T-cell (primary cell): ENCODE results near the gene HS2ST1. TPM values are rescaled to one million over a fixed set of nuclear protein-coding genes. Genes with fewer than 3 reads are reported as not detected.

ENCODE experiments used
- ATAC-seq, 4 experiments: fragments of 200-7000 bp in 3 of 4; fragments of 150-1000 bp in 1 of 4; cut with Tn5 transposase; replicated peaks in 1 of 4; 1 replicate in 3 of 4; 2 replicates in 1 of 4; pipeline ENCODE4 v1.10.0; 2021; ENCODE audit warnings: moderate library complexity in 3 of 4, mild to moderate bottlenecking in 2 of 4, moderate number of reproducible peaks in 1 of 4
- CTCF ChIA-PET, 2 donors: fragments of 300-600 bp; sonication (Branson Sonifier 250); formaldehyde crosslinking; loops; one replicate each; lab custom pipeline; 2022; ENCODE audit warnings: antibody characterized with exemption in 2 of 2; lab: Charles Lee
- POLR2A ChIA-PET, 2 donors: fragments of 300-600 bp; sonication (Branson Sonifier 250); formaldehyde crosslinking; loops; one replicate each; lab custom pipeline; 2022; ENCODE audit warnings: antibody characterized with exemption in 2 of 2; lab: Charles Lee
- DNase-seq, 35 experiments: peaks; one replicate each; pipeline versions ENCODE4 v3.0.0 to v3.0.0-alpha.2; 2013 to 2023
- H3K27ac ChIP-seq: one replicate; pipeline ENCODE4 v1.5.1; 2013; ENCODE audit warnings: low read length
- H3K27me3 ChIP-seq, 2 experiments: replicated peaks in 1 of 2; 1 replicate in 1 of 2; 2 replicates in 1 of 2; pipeline versions ENCODE4 v1.6.1 to v1.7.0; 2013; ENCODE audit warnings: low read length in 1 of 2, mixed read lengths in 1 of 2; ENCODE audit not compliant: control insufficient read depth in 2 of 2, insufficient read depth in 2 of 2; ENCODE audit errors: extremely low read depth in 1 of 2
- H3K36me3 ChIP-seq, 2 donors: 1 replicate in 1 of 2; 2 replicates in 1 of 2; pipeline versions ENCODE4 v1.6.1 to v1.7.0; 2013; ENCODE audit warnings: low read length in 1 of 2; ENCODE audit not compliant: control insufficient read depth in 2 of 2, insufficient read depth in 1 of 2; ENCODE audit errors: extremely low read depth in 1 of 2
- H3K4me1 ChIP-seq, 2 experiments: 1 replicate in 1 of 2; 2 replicates in 1 of 2; pipeline versions ENCODE4 v1.6.1 to v1.7.0; 2013; ENCODE audit warnings: low read length in 2 of 2, mixed read lengths in 1 of 2; ENCODE audit not compliant: insufficient read depth in 2 of 2, control insufficient read depth in 1 of 2; ENCODE audit errors: extremely low read depth in 1 of 2
- H3K4me3 ChIP-seq, 2 donors: 1 replicate in 1 of 2; 2 replicates in 1 of 2; pipeline versions ENCODE4 v1.5.1 to v1.7.0; 2013; ENCODE audit warnings: mild to moderate bottlenecking in 2 of 2, low read length in 1 of 2, moderate library complexity in 1 of 2; ENCODE audit not compliant: control insufficient read depth in 1 of 2; ENCODE audit errors: extremely low read depth in 1 of 2
- H3K9me3 ChIP-seq: 2 replicates; pipeline ENCODE4 v1.7.0; 2013
- H3K27ac Mint-ChIP-seq, 2 donors: one replicate each; pipeline ENCODE4 v1.8.0; 2020 to 2021; ENCODE audit warnings: mild to moderate bottlenecking in 2 of 2, mixed read lengths in 2 of 2
- H3K27me3 Mint-ChIP-seq, 2 donors: one replicate each; pipeline ENCODE4 v1.8.0; 2021 to 2022; ENCODE audit warnings: mixed read lengths in 2 of 2
- H3K36me3 Mint-ChIP-seq: one replicate; pipeline ENCODE4 v1.8.0; 2021; ENCODE audit warnings: mixed read lengths
- H3K4me1 Mint-ChIP-seq, 3 donors: one replicate each; pipeline ENCODE4 v1.8.0; 2020 to 2022; ENCODE audit warnings: mixed read lengths in 3 of 3, mild to moderate bottlenecking in 1 of 3
- H3K4me3 Mint-ChIP-seq, 3 donors: one replicate each; pipeline ENCODE4 v1.8.0; 2020 to 2022; ENCODE audit warnings: mild to moderate bottlenecking in 3 of 3, mixed read lengths in 3 of 3, moderate library complexity in 3 of 3
- H3K9me3 Mint-ChIP-seq, 3 donors: one replicate each; pipeline ENCODE4 v1.8.0; 2020 to 2022; ENCODE audit warnings: mixed read lengths in 3 of 3
- WGBS: methylation state at CpG from one replicate; pipeline ENCODE4 v1.1.5; 2013; ENCODE audit warnings: missing lambda C conversion rate; ENCODE audit not compliant: insufficient coverage; 5-methylcytosine and 5-hydroxymethylcytosine counted together
- total RNA-seq, 35 experiments: library from RNA in 6 of 35; stranded (reverse) in 6 of 35; fragments of 120-200 nt in 1 of 35; gene quantifications; one replicate each; pipeline versions ENCODE4 v1.2.1 to v1.2.4 and lab custom pipeline; 2013 to 2026

The HS2ST1 gene
- total RNA-seq, 5 donors from 2014 or later (not counting 1 experiment from before 2014, with no cell fraction given): 10.5 to 14.0 (median 11.0) TPM

GRCh38 chr1:86965012-86965826, 50.8 kb downstream of the HS2ST1 start:
- ATAC-seq: peak in 1 of 4 experiments; percentile 38
- Mint-ChIP-seq H3K36me3 (no peaks in the 10 kb centered on the region), H3K9me3 (no peaks in the 10 kb centered on the region), H3K27me3 (no peaks in the 10 kb centered on the region), H3K27ac (peak overlapping the region in 1 of 2 donors; percentile 29), H3K4me3 (no peak overlapping the region), H3K4me1 (peaks cover 1 to 6% (median 2%) of the 10 kb centered on the region in 3 donors)
- no CpG with 5 or more reads among the region's 2 CpGs for WGBS
- DNase-seq: peak in 13 of 35 experiments; percentile 2 to 51 (median 11)
- Histone ChIP-seq H3K4me1 (no peaks in the 10 kb centered on the region), H3K9me3 (no peaks in the 10 kb centered on the region), H3K27ac (no peak overlapping the region), H3K4me3 (no peak overlapping the region), H3K27me3 (peaks cover 0 to 2% of the 10 kb centered on the region in 2 experiments), H3K36me3 (no peaks in the 10 kb centered on the region)
- CTCF ChIA-PET: interaction anchor here (0.5 to 2.0 kb wide), 9 partner anchors 11 to 261 kb away, joined by 3 to 10 read pairs (median 3); partner anchors contain the start of genes HS2ST1 (in 1 of the 2) and SH3GLB1 (in 1 of the 2)
- POLR2A ChIA-PET: no interaction called here

DNA sequence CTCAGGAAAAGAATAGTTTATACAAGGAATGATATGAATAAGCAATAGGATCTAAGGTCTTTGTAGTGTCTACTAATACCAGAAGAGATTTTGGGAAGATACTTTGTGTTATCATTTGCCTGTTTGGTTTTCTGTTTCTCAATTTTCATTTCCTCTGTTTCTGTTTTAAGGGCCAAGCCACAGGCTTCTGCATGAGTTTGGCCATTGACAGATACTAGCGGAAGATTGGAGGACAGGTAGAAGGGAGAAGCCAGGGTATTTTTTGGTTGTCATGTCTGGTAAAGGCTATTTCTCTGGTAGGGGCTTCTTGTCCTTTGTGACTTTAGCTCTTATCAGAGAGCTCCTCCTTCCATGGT, 51.4 kb downstream of the HS2ST1 start:
- POLR2A ChIA-PET: interaction anchor here in 1 of 2 donors (0.6 to 0.8 kb wide), 2 partner anchors 36 to 51 kb away, joined by 3 to 4 read pairs; partner anchors contain the start of gene HS2ST1
- Mint-ChIP-seq H3K27ac (no peak overlapping the region), H3K9me3 (no peaks in the 10 kb centered on the region), H3K4me1 (peaks cover 1 to 6% (median 2%) of the 10 kb centered on the region in 3 donors), H3K36me3 (no peaks in the 10 kb centered on the region), H3K27me3 (no peaks in the 10 kb centered on the region), H3K4me3 (no peak overlapping the region)
- Histone ChIP-seq H3K4me3 (no peak overlapping the region), H3K27me3 (peaks cover 0 to 2% of the 10 kb centered on the region in 2 experiments), H3K9me3 (no peaks in the 10 kb centered on the region), H3K4me1 (no peaks in the 10 kb centered on the region), H3K36me3 (no peaks in the 10 kb centered on the region), H3K27ac (no peak overlapping the region)
- no peak for ATAC-seq
- no CpG with 5 or more reads among the region's 1 CpG for WGBS
- DNase-seq: no peak
- CTCF ChIA-PET: interaction anchor here (1.0 to 2.0 kb wide), 3 partner anchors 10 to 153 kb away, joined by 3 to 10 read pairs (median 4); no protein-coding TSS in a partner anchor

- Mint-ChIP-seq H3K27ac (no peak overlapping the region), H3K9me3 (no peaks in the 10 kb centered on the region), H3K36me3 (no peaks in the 10 kb centered on the region), H3K27me3 (no peaks in the 10 kb centered on the region), H3K4me3 (no peak overlapping the region), H3K4me1 (peaks cover 12 to 21% (median 19%) of the 10 kb centered on the region in 3 donors)
- Histone ChIP-seq H3K4me3 (no peak overlapping the region), H3K9me3 (no peaks in the 10 kb centered on the region), H3K27ac (no peak overlapping the region), H3K36me3 (no peaks in the 10 kb centered on the region), H3K4me1 (no peaks in the 10 kb centered on the region), H3K27me3 (peaks cover 0 to 2% of the 10 kb centered on the region in 2 experiments)
- CTCF ChIA-PET: no interaction called here
- POLR2A ChIA-PET: no interaction called here
- 100% methylated on average over 1 of the region's 2 CpGs for WGBS
- ATAC-seq: no peak
- no peak for DNase-seq
Measured at GRCh38 chr1:86970938-86971337, 56.5 kb downstream of the HS2ST1 start.

DNA sequence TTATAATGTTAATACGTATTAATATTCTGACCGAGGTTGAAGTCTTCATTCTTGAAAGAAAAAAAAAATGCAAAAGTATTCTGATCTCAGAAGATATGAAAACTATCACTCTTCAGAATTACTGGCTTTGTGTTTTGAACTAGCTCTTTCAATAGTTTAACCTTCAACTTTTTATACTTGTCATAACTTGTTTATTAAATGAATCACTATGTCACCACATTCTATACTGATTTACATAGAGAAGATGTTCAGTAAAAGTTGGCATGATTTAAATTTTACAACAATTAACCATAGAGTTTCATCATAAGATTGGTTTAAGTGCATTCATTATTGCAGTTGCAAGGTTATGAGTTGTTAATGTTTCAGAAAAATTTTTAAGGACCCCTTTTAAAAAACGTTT, 57.3 kb downstream of the HS2ST1 start:
- Mint-ChIP-seq H3K4me1 (peaks cover 15 to 22% (median 21%) of the 10 kb centered on the region in 3 donors), H3K27ac (no peak overlapping the region), H3K4me3 (no peak overlapping the region), H3K36me3 (no peaks in the 10 kb centered on the region), H3K27me3 (no peaks in the 10 kb centered on the region), H3K9me3 (no peaks in the 10 kb centered on the region)
- H3K27ac ChIP-seq: no peak overlapping the region
- ChIA-PET POLR2A (interaction anchor here in 1 of 2 donors (0.5 kb wide), 1 partner anchor 92 kb away, joined by 4 read pairs; no protein-coding TSS in a partner anchor), CTCF (interaction anchor here (0.6 to 1.2 kb wide), 2 partner anchors 9 to 143 kb away, joined by 3 read pairs; no protein-coding TSS in a partner anchor)
- ATAC-seq (no peak), DNase-seq (no peak)
- no peaks in the 10 kb centered on the region for H3K36me3 ChIP-seq
- H3K4me1 ChIP-seq: no peaks in the 10 kb centered on the region
- H3K4me3 ChIP-seq: no peak overlapping the region
- no peaks in the 10 kb centered on the region for H3K9me3 ChIP-seq
- no CpG with 5 or more reads among the region's 3 CpGs for WGBS
- H3K27me3 ChIP-seq: peaks cover 0 to 2% of the 10 kb centered on the region in 2 experiments

DNA sequence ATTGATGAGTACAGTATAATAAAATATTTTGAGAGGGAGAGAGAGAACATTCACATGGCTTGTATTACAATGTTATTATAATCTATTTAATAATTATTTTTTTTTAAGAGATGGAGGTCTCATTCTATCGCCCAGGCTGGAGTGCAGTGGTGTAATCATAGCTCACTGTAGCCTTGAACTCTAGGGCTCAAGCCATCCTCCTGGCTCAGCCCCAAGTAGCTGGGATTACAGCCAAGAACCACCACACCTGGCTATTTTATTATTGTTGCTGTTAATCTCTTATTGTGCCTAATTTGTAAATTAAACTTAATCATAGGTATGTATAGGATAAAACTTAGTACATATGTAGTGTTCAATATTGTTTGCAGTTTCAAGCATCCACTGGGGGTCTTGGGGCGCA, 57.8 kb downstream of the HS2ST1 start:
- CTCF ChIA-PET: interaction anchor here in 1 of 2 donors (1.2 kb wide), 1 partner anchor 10 kb away, joined by 3 read pairs; no protein-coding TSS in a partner anchor
- Mint-ChIP-seq H3K27ac (no peak overlapping the region), H3K27me3 (no peaks in the 10 kb centered on the region), H3K36me3 (no peaks in the 10 kb centered on the region), H3K4me3 (no peak overlapping the region), H3K4me1 (peaks cover 15 to 26% (median 21%) of the 10 kb centered on the region in 3 donors), H3K9me3 (no peaks in the 10 kb centered on the region)
- no peaks in the 10 kb centered on the region for H3K9me3 ChIP-seq
- H3K27ac ChIP-seq: no peak overlapping the region
- no peaks in the 10 kb centered on the region for H3K36me3 ChIP-seq
- no peaks in the 10 kb centered on the region for H3K4me1 ChIP-seq
- H3K4me3 ChIP-seq: no peak overlapping the region
- no CpG with 5 or more reads among the region's 2 CpGs for WGBS
- no peak for ATAC-seq
- DNase-seq: no peak
- H3K27me3 ChIP-seq: peaks cover 0 to 2% of the 10 kb centered on the region in 2 experiments
- POLR2A ChIA-PET: no interaction called here

GRCh38 chr1:86975993-86976550, 61.6 kb downstream of the HS2ST1 start:
- Histone ChIP-seq H3K4me3 (no peak overlapping the region), H3K27ac (no peak overlapping the region), H3K27me3 (no peaks in the 10 kb centered on the region), H3K9me3 (no peaks in the 10 kb centered on the region), H3K36me3 (no peaks in the 10 kb centered on the region), H3K4me1 (no peaks in the 10 kb centered on the region)
- POLR2A ChIA-PET: interaction anchor here in 1 of 2 donors (0.6 kb wide), 1 partner anchor 1880 kb away, joined by 15 read pairs; no protein-coding TSS in a partner anchor
- CTCF ChIA-PET: interaction anchor here in 1 of 2 donors (1.4 to 2.0 kb wide), 2 partner anchors 10 to 110 kb away, joined by 4 to 10 read pairs; no protein-coding TSS in a partner anchor
- Mint-ChIP-seq H3K27me3 (no peaks in the 10 kb centered on the region), H3K36me3 (peaks cover 12% of the 10 kb centered on the region), H3K4me1 (peaks cover 15 to 23% (median 21%) of the 10 kb centered on the region in 3 donors), H3K9me3 (no peaks in the 10 kb centered on the region), H3K27ac (no peak overlapping the region), H3K4me3 (no peak overlapping the region)
- 83% methylated on average over 1 of the region's 2 CpGs for WGBS
- DNase-seq: no peak
- no peak for ATAC-seq
